GM10248 (cell line): Measurements from ENCODE around the gene RNF220.

Source experiments
- CTCF ChIA-PET: fragments of 300-600 bp; sonication (Branson Sonifier 250); formaldehyde crosslinking; extraction: SDS; loops from one replicate; lab custom pipeline; 2021; ENCODE audit warnings: antibody characterized with exemption; lab: Yijun Ruan, JAX
- POLR2A ChIA-PET: fragments of 350-650 bp; sonication (Branson Sonifier 250); formaldehyde crosslinking; extraction: SDS; loops from one replicate; lab custom pipeline; 2020; ENCODE audit warnings: antibody characterized with exemption; lab: Yijun Ruan, JAX
- DNase-seq: peaks from one replicate; pipeline ENCODE4 v3.0.0; 2012; ENCODE audit errors: extremely low spot score
- CTCF ChIP-seq: IDR thresholded peaks from 2 replicates; pipeline ENCODE4 v1.5.1; 2012; ENCODE audit warnings: mild to moderate bottlenecking, low read depth; ENCODE audit errors: extremely low read depth, missing control alignments, control extremely low read depth

The RNF220 gene

GRCh38 chr1:44464361-44464760 is 59.3 kb downstream of the RNF220 start:
- ChIA-PET CTCF (interaction anchor here (1.0 kb wide), 1 partner anchor 9 kb away, joined by 3 read pairs; no protein-coding TSS in a partner anchor), POLR2A (no interaction called here)
- TF ChIP-seq CTCF: no peak
- no peak for DNase-seq

- DNase-seq: no peak
- CTCF ChIA-PET: interaction anchor here (1.6 kb wide), 1 partner anchor 10 kb away, joined by 3 read pairs; no protein-coding TSS in a partner anchor
- TF ChIP-seq CTCF: no peak
- POLR2A ChIA-PET: no interaction called here
Observed at GRCh38 chr1:44467566-44467965, 62.5 kb downstream of the RNF220 start.

GRCh38 chr1:44471911-44472453 is 66.9 kb downstream of the RNF220 start:
- DNase-seq: no peak
- TF ChIP-seq CTCF: no peak
- ChIA-PET CTCF (interaction anchor here (1.0 kb wide), 1 partner anchor 14 kb away, joined by 3 read pairs; no protein-coding TSS in a partner anchor), POLR2A (no interaction called here)

GRCh38 chr1:44472620-44473525 is 67.8 kb downstream of the RNF220 start:
- CTCF ChIA-PET: interaction anchor here (1.0 to 1.3 kb wide), 3 partner anchors 8 to 34 kb away, joined by 3 read pairs; no protein-coding TSS in a partner anchor
- peak; percentile 42 for DNase-seq
- TF ChIP-seq CTCF: no peak
- POLR2A ChIA-PET: interaction anchor here (0.6 kb wide), 1 partner anchor 13 kb away, joined by 3 read pairs; no protein-coding TSS in a partner anchor

- no peak for TF ChIP-seq CTCF
- CTCF ChIA-PET: interaction anchor here (0.7 to 1.2 kb wide), 4 partner anchors 9 to 177 kb away, joined by 3 read pairs; no protein-coding TSS in a partner anchor
- no peak for DNase-seq
- POLR2A ChIA-PET: no interaction called here
Observed at GRCh38 chr1:44476891-44477290, 71.8 kb downstream of the RNF220 start.

GRCh38 chr1:44481701-44482100 is 76.6 kb downstream of the RNF220 start:
- no peak for DNase-seq
- ChIA-PET POLR2A (no interaction called here), CTCF (no interaction called here)
- TF ChIP-seq CTCF: no peak
